Thoracic aorta (tissue), 2 donors: ENCODE data around the gene KCNH4. TPM values are rescaled to one million over a fixed set of nuclear protein-coding genes. Genes with fewer than 3 reads are reported as not detected.
A peak's percentile ranks its signal among the peaks of the same experiment; 100 is the strongest.

Experiments
- ATAC-seq: fragments of 150-250 bp; one replicate; pipeline ENCODE4 v1.8.0; 2017; ENCODE audit warnings: low read depth; ENCODE audit not compliant: insufficient number of reproducible peaks, low FRiP score
- DNase-seq: peaks from one replicate; pipeline ENCODE4 v3.0.0-alpha.2; 2020; ENCODE audit warnings: low spot score
- H3K27ac ChIP-seq, 2 donors: fragments of 200-600 bp; sonication (generic); 1 replicate in 1 of 2; 2 replicates in 1 of 2; pipeline ENCODE4 v1.5.1; 2016; ENCODE audit warnings: mild to moderate bottlenecking in 2 of 2, moderate library complexity in 2 of 2
- H3K27me3 ChIP-seq: fragments of 200-600 bp; sonication (generic); replicated peaks from 2 replicates; pipeline ENCODE4 v1.6.0; 2016; ENCODE audit warnings: mild to moderate bottlenecking; ENCODE audit not compliant: insufficient read depth
- H3K36me3 ChIP-seq: fragments of 200-600 bp; sonication (generic); one replicate; pipeline ENCODE4 v1.5.1; 2016
- H3K4me1 ChIP-seq, 2 donors: fragments of 200-600 bp; sonication (generic); 1 replicate in 1 of 2; 2 replicates in 1 of 2; pipeline versions ENCODE4 v1.5.1 to v1.6.0; 2016; ENCODE audit warnings: low read depth in 2 of 2, mild to moderate bottlenecking in 1 of 2; ENCODE audit not compliant: control insufficient read depth in 1 of 2
- H3K4me3 ChIP-seq: fragments of 200-600 bp; sonication (generic); 2 replicates; pipeline ENCODE4 v1.5.1; 2016; ENCODE audit warnings: mild to moderate bottlenecking
- H3K9me3 ChIP-seq: fragments of 200-600 bp; sonication (generic); 2 replicates; pipeline ENCODE4 v1.5.1; 2016
- total RNA-seq, 2 donors: library from RNA; depleted of rRNA; stranded (reverse); fragments of >200 nt; gene quantifications; one replicate each; pipeline versions ENCODE4 v1.1.0 to v1.2.3, GENCODE V29; 2016
- TF ChIP-seq, protein P1 (sequence below): fragments of 200-600 bp; sonication (generic); IDR thresholded peaks from one replicate; pipeline ENCODE4 v1.5.1; 2019; ENCODE audit warnings: antibody characterized with exemption

The KCNH4 gene
- total RNA-seq, 2 donors from 2014 or later: 0.21 TPM; not detected in 1

- no peaks in the 10 kb centered on the region for H3K9me3 ChIP-seq
- H3K27me3 ChIP-seq: no peaks in the 10 kb centered on the region
- TF ChIP-seq, protein P1, sequence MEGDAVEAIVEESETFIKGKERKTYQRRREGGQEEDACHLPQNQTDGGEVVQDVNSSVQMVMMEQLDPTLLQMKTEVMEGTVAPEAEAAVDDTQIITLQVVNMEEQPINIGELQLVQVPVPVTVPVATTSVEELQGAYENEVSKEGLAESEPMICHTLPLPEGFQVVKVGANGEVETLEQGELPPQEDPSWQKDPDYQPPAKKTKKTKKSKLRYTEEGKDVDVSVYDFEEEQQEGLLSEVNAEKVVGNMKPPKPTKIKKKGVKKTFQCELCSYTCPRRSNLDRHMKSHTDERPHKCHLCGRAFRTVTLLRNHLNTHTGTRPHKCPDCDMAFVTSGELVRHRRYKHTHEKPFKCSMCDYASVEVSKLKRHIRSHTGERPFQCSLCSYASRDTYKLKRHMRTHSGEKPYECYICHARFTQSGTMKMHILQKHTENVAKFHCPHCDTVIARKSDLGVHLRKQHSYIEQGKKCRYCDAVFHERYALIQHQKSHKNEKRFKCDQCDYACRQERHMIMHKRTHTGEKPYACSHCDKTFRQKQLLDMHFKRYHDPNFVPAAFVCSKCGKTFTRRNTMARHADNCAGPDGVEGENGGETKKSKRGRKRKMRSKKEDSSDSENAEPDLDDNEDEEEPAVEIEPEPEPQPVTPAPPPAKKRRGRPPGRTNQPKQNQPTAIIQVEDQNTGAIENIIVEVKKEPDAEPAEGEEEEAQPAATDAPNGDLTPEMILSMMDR: no peak
- peaks cover 3% of the 10 kb centered on the region for H3K36me3 ChIP-seq
- ATAC-seq (no peak), DNase-seq (no peak)
- no peak overlapping the region for H3K4me3 ChIP-seq
- peaks cover 34 to 64% of the 10 kb centered on the region in 2 donors for H3K4me1 ChIP-seq
- H3K27ac ChIP-seq: no peak overlapping the region
Measured at GRCh38 chr17:42138749-42139492, 42.0 kb downstream of the KCNH4 start.

GRCh38 chr17:42136654-42137051 lies 44.3 kb downstream of the KCNH4 start:
- Histone ChIP-seq H3K4me3 (no peak overlapping the region), H3K36me3 (peaks cover 3% of the 10 kb centered on the region), H3K27me3 (no peaks in the 10 kb centered on the region), H3K27ac (peak overlapping the region in 1 of 2 donors; percentile 8), H3K4me1 (peaks cover 35 to 67% of the 10 kb centered on the region in 2 donors), H3K9me3 (no peaks in the 10 kb centered on the region)
- DNase-seq (no peak), ATAC-seq (no peak)
- TF ChIP-seq, protein P1: no peak

GRCh38 chr17:42135664-42136653 lies 45.0 kb downstream of the KCNH4 start:
- Histone ChIP-seq H3K9me3 (no peaks in the 10 kb centered on the region), H3K27me3 (no peaks in the 10 kb centered on the region), H3K27ac (peak overlapping the region; percentile 8), H3K4me1 (peaks cover 31 to 67% of the 10 kb centered on the region in 2 donors), H3K36me3 (peaks cover 3% of the 10 kb centered on the region), H3K4me3 (no peak overlapping the region)
- TF ChIP-seq, protein P1: no peak
- no peak for ATAC-seq
- DNase-seq: no peak

GRCh38 chr17:42135151-42135550 lies 45.8 kb downstream of the KCNH4 start:
- TF ChIP-seq, protein P1: no peak
- ATAC-seq (no peak), DNase-seq (no peak)
- Histone ChIP-seq H3K4me1 (peaks cover 28 to 68% of the 10 kb centered on the region in 2 donors), H3K4me3 (no peak overlapping the region), H3K27ac (peak overlapping the region; percentile 1 to 2), H3K27me3 (no peaks in the 10 kb centered on the region), H3K36me3 (peaks cover 6% of the 10 kb centered on the region), H3K9me3 (no peaks in the 10 kb centered on the region)
